Measurements from ENCODE around the gene PPP2R2C.

PPP2R2C gene

GRCh38 chr4:6375620-6376295, 96.7 kb downstream of the PPP2R2C start:
- Mint-ChIP-seq H3K4me1 (peaks cover 24% of the 10 kb centered on the region), H3K9me3 (no peaks in the 10 kb centered on the region), H3K4me3 (no peak overlapping the region), H3K27me3 (ENCODE audit: low read depth, poor library complexity) (peaks cover 29% of the 10 kb centered on the region), H3K36me3 (ENCODE audit: low read depth) (no peaks in the 10 kb centered on the region), H3K27ac (no peak overlapping the region)
- DNase-seq, result no peak
- TF ChIP-seq CTCF (IDR thresholded peaks at IDR 0.05), result no peak

GRCh38 chr4:6374575-6374974, 97.8 kb downstream of the PPP2R2C start:
- peaks cover 21% of the 10 kb centered on the region for H3K27me3 Mint-ChIP-seq (ENCODE audit: low read depth, poor library complexity)
- no peak for TF ChIP-seq CTCF (IDR thresholded peaks at IDR 0.05)
- no peak for DNase-seq
- no peaks in the 10 kb centered on the region for H3K9me3 Mint-ChIP-seq
- H3K4me1 Mint-ChIP-seq, result peaks cover 20% of the 10 kb centered on the region
- no peak overlapping the region for H3K4me3 Mint-ChIP-seq
- H3K27ac Mint-ChIP-seq, result no peak overlapping the region
- no peaks in the 10 kb centered on the region for H3K36me3 Mint-ChIP-seq (ENCODE audit: low read depth)

- Mint-ChIP-seq H3K4me1 (peaks cover 14% of the 10 kb centered on the region), H3K27me3 (ENCODE audit: low read depth, poor library complexity) (peaks cover 23% of the 10 kb centered on the region), H3K9me3 (no peaks in the 10 kb centered on the region), H3K4me3 (no peak overlapping the region), H3K27ac (no peak overlapping the region), H3K36me3 (ENCODE audit: low read depth) (no peaks in the 10 kb centered on the region)
- DNase-seq, result no peak
- TF ChIP-seq CTCF (IDR thresholded peaks at IDR 0.05), result no peak
Observed at GRCh38 chr4:6373541-6374410, 98.6 kb downstream of the PPP2R2C start.

- no peaks in the 10 kb centered on the region for H3K9me3 Mint-ChIP-seq
- H3K4me3 Mint-ChIP-seq, result no peak overlapping the region
- DNase-seq, result no peak
- H3K27ac Mint-ChIP-seq, result no peak overlapping the region
- peaks cover 5% of the 10 kb centered on the region for H3K4me1 Mint-ChIP-seq
- no peak for TF ChIP-seq CTCF (IDR thresholded peaks at IDR 0.05)
- peaks cover 28% of the 10 kb centered on the region for H3K27me3 Mint-ChIP-seq (ENCODE audit: low read depth, poor library complexity)
- no peaks in the 10 kb centered on the region for H3K36me3 Mint-ChIP-seq (ENCODE audit: low read depth)
Observed at GRCh38 chr4:6372649-6373525, 99.5 kb downstream of the PPP2R2C start.

GRCh38 chr4:6371812-6372211, 100.6 kb downstream of the PPP2R2C start:
- no peak for DNase-seq
- Mint-ChIP-seq H3K27ac (no peak overlapping the region), H3K36me3 (ENCODE audit: low read depth) (no peaks in the 10 kb centered on the region), H3K9me3 (no peaks in the 10 kb centered on the region), H3K4me3 (no peak overlapping the region), H3K27me3 (ENCODE audit: low read depth, poor library complexity) (peaks cover 33% of the 10 kb centered on the region), H3K4me1 (peaks cover 3% of the 10 kb centered on the region)
- no peak for TF ChIP-seq CTCF (IDR thresholded peaks at IDR 0.05)
